CD4-positive, alpha-beta memory T cell (primary cell): ENCODE data around the gene EZH1. TPM values are rescaled to one million over a fixed set of nuclear protein-coding genes. Genes with fewer than 3 reads are reported as not detected.

Source experiments
- CTCF ChIA-PET: fragments of 350-600 bp; sonication (Branson Sonifier 250); formaldehyde crosslinking; loops from one replicate; lab custom pipeline; 2021; ENCODE audit warnings: inconsistent platforms; ENCODE audit not compliant: partially characterized antibody; lab: Charles Lee
- POLR2A ChIA-PET: fragments of 350-600 bp; sonication (Branson Sonifier 250); formaldehyde crosslinking; loops from one replicate; lab custom pipeline; 2021; ENCODE audit not compliant: partially characterized antibody; lab: Charles Lee
- DNase-seq, 5 donors: peaks; one replicate each; pipeline versions ENCODE4 v3.0.0 to v3.0.0-alpha.2; 2020 to 2022; ENCODE audit warnings: mixed read lengths in 1 of 5
- H3K27ac ChIP-seq: one replicate; pipeline ENCODE4 v1.7.0; 2013; ENCODE audit warnings: low read depth, low read length
- H3K27me3 ChIP-seq: 2 replicates; pipeline ENCODE4 v1.7.0; 2013; ENCODE audit warnings: mild to moderate bottlenecking, low read length, moderate library complexity; ENCODE audit not compliant: insufficient read depth
- H3K36me3 ChIP-seq: 2 replicates; pipeline ENCODE4 v1.7.0; 2013; ENCODE audit warnings: mild to moderate bottlenecking, low read length, moderate library complexity; ENCODE audit not compliant: insufficient read depth
- H3K4me1 ChIP-seq: 2 replicates; pipeline ENCODE4 v1.7.0; 2013; ENCODE audit warnings: mild to moderate bottlenecking, low read length, moderate library complexity; ENCODE audit not compliant: insufficient read depth
- H3K4me3 ChIP-seq, 2 donors: one replicate each; pipeline ENCODE4 v1.7.0; 2013; ENCODE audit warnings: low read length in 2 of 2, mild to moderate bottlenecking in 1 of 2
- H3K9me3 ChIP-seq, 2 donors: one replicate each; pipeline ENCODE4 v1.7.0; 2013; ENCODE audit warnings: low read length in 2 of 2, control low read depth in 1 of 2; ENCODE audit not compliant: control insufficient read depth in 1 of 2
- H3K27ac Mint-ChIP-seq, 7 donors: one replicate each; pipeline ENCODE4 v1.8.0; 2020 to 2021; ENCODE audit warnings: mixed read lengths in 7 of 7, mild to moderate bottlenecking in 6 of 7, inconsistent platforms in 3 of 7, moderate library complexity in 3 of 7
- H3K27me3 Mint-ChIP-seq, 2 donors: one replicate each; pipeline ENCODE4 v1.8.0; 2020 to 2021; ENCODE audit warnings: mixed read lengths in 2 of 2
- H3K36me3 Mint-ChIP-seq, 2 donors: one replicate each; pipeline ENCODE4 v1.8.0; 2020 to 2021; ENCODE audit warnings: mixed read lengths in 2 of 2, inconsistent platforms in 1 of 2, mild to moderate bottlenecking in 1 of 2
- H3K4me1 Mint-ChIP-seq, 4 donors: one replicate each; pipeline ENCODE4 v1.8.0; 2020 to 2021; ENCODE audit warnings: mixed read lengths in 4 of 4, mild to moderate bottlenecking in 1 of 4
- H3K4me3 Mint-ChIP-seq, 8 donors: one replicate each; pipeline ENCODE4 v1.8.0; 2020 to 2021; ENCODE audit warnings: mixed read lengths in 8 of 8, mild to moderate bottlenecking in 7 of 8, moderate library complexity in 6 of 8, inconsistent platforms in 3 of 8
- H3K9me3 Mint-ChIP-seq, 8 donors: one replicate each; pipeline ENCODE4 v1.8.0; 2020 to 2021; ENCODE audit warnings: mixed read lengths in 8 of 8, mild to moderate bottlenecking in 5 of 8, inconsistent platforms in 3 of 8, moderate library complexity in 1 of 8
- intact Hi-C: fragments of 100-400 bp; cut with micrococcal nuclease; formaldehyde crosslinking; loops from one replicate; pipeline ENCODE4 v1.15.1; 2023
- polyA plus RNA-seq, 2 donors: library from polyadenylated mRNA; unstranded; fragments of 300-500 nt; fragmentation: Illumina TruSeq; gene quantifications; one replicate each; pipeline ENCODE4 v1.2.3, GENCODE V29; 2021
- total RNA-seq, 2 experiments: library from RNA; stranded (reverse); gene quantifications; one replicate each; pipeline ENCODE4 v1.2.3, GENCODE V29; 2021

Gene EZH1
- total and polyA plus RNA-seq, 4 experiments from 2014 or later, result 20.1 to 192 (median 111) TPM

DNA sequence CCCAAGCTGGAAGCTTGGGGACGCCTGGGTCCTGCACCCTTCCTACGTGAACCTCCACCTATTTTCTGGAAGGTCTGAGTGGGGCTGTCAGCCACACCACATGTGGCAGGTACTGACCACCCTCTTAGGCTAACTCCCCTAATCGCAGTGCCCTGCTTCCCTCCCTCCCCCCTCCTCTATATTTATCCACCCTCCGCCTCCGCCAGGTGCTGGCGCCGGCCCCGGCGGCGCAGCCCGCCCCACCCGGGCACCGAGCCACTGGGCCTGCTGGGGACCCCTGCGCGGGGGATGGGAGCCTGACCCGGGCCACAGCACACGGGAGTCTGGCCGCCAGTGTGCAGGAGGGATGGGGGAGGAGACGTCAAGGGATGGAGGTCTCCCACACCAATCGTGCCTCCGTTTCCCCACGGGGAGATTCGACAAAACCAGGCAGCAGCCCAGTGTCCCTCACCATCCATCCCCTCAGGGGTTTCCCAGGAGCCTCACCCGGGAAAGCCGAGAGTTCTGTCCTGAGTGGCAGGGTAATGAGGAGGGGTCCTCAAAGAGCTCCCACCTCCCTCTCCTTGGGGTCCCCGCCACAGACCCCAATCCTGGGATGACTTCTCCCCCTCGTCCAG is 69.4 kb downstream of the EZH1 start:
- peaks cover 74% of the 10 kb centered on the region for H3K4me1 ChIP-seq
- peaks cover 23 to 66% (median 40%) of the 10 kb centered on the region in 4 donors for H3K4me1 Mint-ChIP-seq
- H3K27ac Mint-ChIP-seq, result peak overlapping the region in 1 of 7 donors; percentile 29
- no peak overlapping the region for H3K4me3 ChIP-seq
- DNase-seq, result no peak
- no peak overlapping the region for H3K27ac ChIP-seq
- peak overlapping the region in 5 of 8 donors; percentile 7 to 74 (median 17) for H3K4me3 Mint-ChIP-seq
- H3K27me3 Mint-ChIP-seq, result peaks cover 16 to 20% of the 10 kb centered on the region in 2 donors
- peaks cover 41% of the 10 kb centered on the region for H3K27me3 ChIP-seq
- peaks cover 0 to 7% of the 10 kb centered on the region in 2 donors for H3K36me3 Mint-ChIP-seq
- H3K36me3 ChIP-seq, result no peaks in the 10 kb centered on the region
- no peaks in the 10 kb centered on the region for H3K9me3 ChIP-seq
- intact Hi-C loops, result loop anchor here (5.0 kb wide), 1 partner anchor 143 kb away; no protein-coding TSS in a partner anchor
- ChIA-PET CTCF (interaction anchor here (1.1 to 1.3 kb wide), 2 partner anchors 95 to 97 kb away, joined by 5 to 6 read pairs; no protein-coding TSS in a partner anchor), POLR2A (interaction anchor here (0.8 to 6.3 kb wide), 4 partner anchors 16 to 496 kb away, joined by 3 to 55 read pairs (median 28); partner anchors contain the start of genes PSMC3IP, RETREG3 and TUBG1)
- H3K9me3 Mint-ChIP-seq, result peaks cover 0 to 2% (median 0%) of the 10 kb centered on the region in 8 donors

DNA sequence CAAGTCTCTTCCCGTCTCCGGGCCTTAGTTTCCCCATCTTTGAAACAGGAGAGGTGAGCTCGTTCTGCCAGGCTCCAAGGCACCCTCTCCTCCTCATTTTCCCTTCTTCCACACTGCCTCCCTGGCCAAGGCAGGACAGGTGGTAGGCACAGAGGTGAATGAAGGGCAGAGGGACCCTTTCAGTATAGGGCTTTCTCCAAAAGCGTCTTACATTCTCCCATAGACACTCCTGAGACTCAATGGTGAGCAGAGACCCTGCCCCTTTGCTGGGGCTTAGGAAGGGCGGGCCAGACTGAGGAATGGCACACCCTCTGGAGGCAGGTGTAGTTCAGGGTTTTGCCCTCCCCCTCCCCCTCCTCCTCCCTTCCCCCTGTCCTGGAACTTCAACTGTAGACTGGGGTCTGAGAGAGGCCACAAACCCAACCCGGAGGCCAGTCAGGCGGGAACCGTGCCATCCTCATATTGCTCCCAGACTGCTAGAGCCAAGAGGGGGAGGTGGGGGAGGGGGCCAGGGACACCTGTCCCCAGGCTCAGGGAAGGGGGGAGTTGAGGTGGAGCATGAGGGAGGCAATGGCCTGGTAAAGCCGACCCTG is 70.0 kb downstream of the EZH1 start:
- H3K9me3 Mint-ChIP-seq, result peaks cover 0 to 2% (median 0%) of the 10 kb centered on the region in 8 donors
- POLR2A ChIA-PET, result no interaction called here
- CTCF ChIA-PET, result interaction anchor here (1.3 to 1.6 kb wide), 3 partner anchors 66 to 96 kb away, joined by 3 to 6 read pairs (median 5); partner anchors contain the start of genes RETREG3 and TUBG1
- H3K4me1 Mint-ChIP-seq, result peaks cover 25 to 66% (median 40%) of the 10 kb centered on the region in 4 donors
- peak overlapping the region in 7 of 8 donors; percentile 17 to 83 (median 66) for H3K4me3 Mint-ChIP-seq
- DNase-seq, result no peak
- peaks cover 70% of the 10 kb centered on the region for H3K4me1 ChIP-seq
- H3K27ac Mint-ChIP-seq, result peak overlapping the region in 5 of 7 donors; percentile 29 to 70 (median 42)
- no peaks in the 10 kb centered on the region for H3K9me3 ChIP-seq
- H3K27ac ChIP-seq, result no peak overlapping the region
- H3K27me3 Mint-ChIP-seq, result peaks cover 15 to 22% of the 10 kb centered on the region in 2 donors
- peaks cover 41% of the 10 kb centered on the region for H3K27me3 ChIP-seq
- no peak overlapping the region for H3K4me3 ChIP-seq
- H3K36me3 Mint-ChIP-seq, result peaks cover 0 to 7% of the 10 kb centered on the region in 2 donors
- intact Hi-C loops, result loop anchor here (5.0 kb wide), 1 partner anchor 143 kb away; no protein-coding TSS in a partner anchor
- H3K36me3 ChIP-seq, result no peaks in the 10 kb centered on the region

GRCh38 chr17:42673885-42674754 is 70.7 kb downstream of the EZH1 start:
- H3K27me3 Mint-ChIP-seq, result peaks cover 15 to 21% of the 10 kb centered on the region in 2 donors
- H3K4me1 Mint-ChIP-seq, result peaks cover 22 to 64% (median 35%) of the 10 kb centered on the region in 4 donors
- peak in 1 of 5 donors; percentile 42 for DNase-seq
- CTCF ChIA-PET, result interaction anchor here (0.7 to 1.6 kb wide), 5 partner anchors 65 to 108 kb away, joined by 3 to 6 read pairs (median 3); partner anchors contain the start of genes RETREG3 and TUBG1
- H3K27ac ChIP-seq, result no peak overlapping the region
- intact Hi-C loops, result no loop called here
- no peaks in the 10 kb centered on the region for H3K9me3 ChIP-seq
- H3K4me3 Mint-ChIP-seq, result peak overlapping the region in 6 of 8 donors; percentile 9 to 83 (median 58)
- H3K36me3 Mint-ChIP-seq, result peaks cover 0 to 7% of the 10 kb centered on the region in 2 donors
- H3K27ac Mint-ChIP-seq, result peak overlapping the region in 2 of 7 donors; percentile 46 to 70
- POLR2A ChIA-PET, result no interaction called here
- H3K4me1 ChIP-seq, result peaks cover 63% of the 10 kb centered on the region
- no peaks in the 10 kb centered on the region for H3K36me3 ChIP-seq
- peaks cover 0 to 2% (median 0%) of the 10 kb centered on the region in 8 donors for H3K9me3 Mint-ChIP-seq
- H3K27me3 ChIP-seq, result peaks cover 41% of the 10 kb centered on the region
- no peak overlapping the region for H3K4me3 ChIP-seq

DNA sequence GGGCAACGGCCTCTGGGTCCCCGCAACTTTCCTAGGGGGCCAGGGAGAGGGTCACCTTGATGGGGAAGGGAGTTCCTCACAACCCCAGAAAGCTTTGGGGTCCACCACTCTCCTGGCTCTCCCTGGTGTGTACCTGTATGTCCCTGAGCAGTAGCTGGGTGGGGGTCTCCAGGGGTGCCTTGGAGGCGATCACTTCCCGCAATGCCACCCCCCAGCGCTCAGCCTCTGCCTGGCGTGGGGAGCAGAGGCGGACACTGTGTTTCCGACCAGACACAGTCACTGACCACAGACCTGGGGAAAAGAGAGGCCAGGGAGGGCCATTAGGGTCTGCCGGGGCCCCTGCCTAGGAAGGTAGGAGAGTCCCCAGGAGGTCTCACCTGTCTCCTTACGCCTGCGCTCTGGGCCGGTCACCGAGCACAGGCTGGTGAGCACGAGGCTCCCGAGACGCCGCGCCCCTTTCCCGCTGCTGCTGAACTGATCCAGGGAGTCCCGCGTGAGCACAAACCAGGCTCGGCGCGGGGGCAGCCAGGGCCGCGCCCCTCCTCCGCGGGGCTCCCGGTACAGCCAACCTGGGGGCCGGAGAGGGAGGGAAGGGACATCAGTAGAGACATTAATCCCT is 71.5 kb downstream of the EZH1 start:
- CTCF ChIA-PET, result interaction anchor here (0.7 to 1.6 kb wide), 4 partner anchors 64 to 107 kb away, joined by 3 to 6 read pairs (median 3); partner anchors contain the start of genes RETREG3 and TUBG1
- intact Hi-C loops, result no loop called here
- Mint-ChIP-seq H3K9me3 (peaks cover 0 to 1% (median 0%) of the 10 kb centered on the region in 8 donors), H3K4me3 (peak overlapping the region in 1 of 8 donors; percentile 26), H3K4me1 (peaks cover 18 to 60% (median 31%) of the 10 kb centered on the region in 4 donors), H3K27ac (no peak overlapping the region), H3K27me3 (peaks cover 15 to 21% of the 10 kb centered on the region in 2 donors), H3K36me3 (peaks cover 0 to 5% of the 10 kb centered on the region in 2 donors)
- no peaks in the 10 kb centered on the region for H3K9me3 ChIP-seq
- POLR2A ChIA-PET, result interaction anchor here (3.4 kb wide), 1 partner anchor 11 kb away, joined by 9 read pairs; no protein-coding TSS in a partner anchor
- peaks cover 57% of the 10 kb centered on the region for H3K4me1 ChIP-seq
- peaks cover 41% of the 10 kb centered on the region for H3K27me3 ChIP-seq
- no peak overlapping the region for H3K27ac ChIP-seq
- no peak overlapping the region for H3K4me3 ChIP-seq
- no peaks in the 10 kb centered on the region for H3K36me3 ChIP-seq
- DNase-seq, result no peak

- Mint-ChIP-seq H3K36me3 (peaks cover 0 to 2% of the 10 kb centered on the region in 2 donors), H3K27ac (no peak overlapping the region), H3K9me3 (no peaks in the 10 kb centered on the region), H3K4me3 (peak overlapping the region in 2 of 8 donors; percentile 81 to 84), H3K4me1 (peaks cover 12 to 47% (median 24%) of the 10 kb centered on the region in 4 donors), H3K27me3 (peaks cover 15 to 20% of the 10 kb centered on the region in 2 donors)
- ChIA-PET CTCF (interaction anchor here (1.0 to 1.6 kb wide), 2 partner anchors 9 to 94 kb away, joined by 4 to 6 read pairs; no protein-coding TSS in a partner anchor), POLR2A (interaction anchor here (0.7 to 3.4 kb wide), 5 partner anchors 10 to 95 kb away, joined by 3 to 9 read pairs (median 3); partner anchors contain the start of genes CNTNAP1 and TUBG1)
- intact Hi-C loops, result no loop called here
- Histone ChIP-seq H3K27ac (no peak overlapping the region), H3K36me3 (no peaks in the 10 kb centered on the region), H3K27me3 (peaks cover 41% of the 10 kb centered on the region), H3K4me1 (peaks cover 46% of the 10 kb centered on the region), H3K9me3 (no peaks in the 10 kb centered on the region), H3K4me3 (no peak overlapping the region)
- DNase-seq, result no peak
These were observed 72.8 kb downstream of the EZH1 start for GRCh38 chr17:42672038-42672437.
